HL-60/S4 treated with phorbol 12-myristate 13-acetate at 8.2 ng/mL for 4 days and 3 days (cell line): Measurements from ENCODE around the gene LASP1NB.

ENCODE experiments used
- in situ Hi-C: fragments of 300-500 bp; cut with MboI; formaldehyde crosslinking; loops from 2 replicates; pipeline ENCODE4 v1.15.0; 2022; ENCODE audit warnings: low sequenced_read_pairs

LASP1NB gene

GRCh38 chr17:38925263-38925995, at the start of gene LASP1NB:
TSS of gene LASP1NB (plus strand) at chr17:38925614.
- in situ Hi-C loops: no loop called here

GRCh38 chr17:38877130-38877851, 48.1 kb upstream of the LASP1NB start:
- in situ Hi-C loops: no loop called here

- in situ Hi-C loops: no loop called here
Observed at GRCh38 chr17:38879878-38880665, 45.3 kb upstream of the LASP1NB start.

GRCh38 chr17:38881600-38882191, 43.7 kb upstream of the LASP1NB start:
- in situ Hi-C loops: no loop called here

- in situ Hi-C loops: no loop called here
Observed at GRCh38 chr17:38882870-38883269, 42.5 kb upstream of the LASP1NB start.

- in situ Hi-C loops: no loop called here
Observed at GRCh38 chr17:38883592-38884526, 41.6 kb upstream of the LASP1NB start.

GRCh38 chr17:38885044-38885727, 40.2 kb upstream of the LASP1NB start:
- in situ Hi-C loops: no loop called here

- in situ Hi-C loops: no loop called here
Observed at GRCh38 chr17:38885728-38886642, 39.4 kb upstream of the LASP1NB start.

- in situ Hi-C loops: no loop called here
Observed at GRCh38 chr17:38886643-38887010, 38.8 kb upstream of the LASP1NB start.

GRCh38 chr17:38888842-38889241, 36.6 kb upstream of the LASP1NB start:
- in situ Hi-C loops: no loop called here

GRCh38 chr17:38889745-38890409, 35.5 kb upstream of the LASP1NB start:
- in situ Hi-C loops: no loop called here

- in situ Hi-C loops: no loop called here
Observed at GRCh38 chr17:38890410-38890746, 35.0 kb upstream of the LASP1NB start.

GRCh38 chr17:38891441-38891840, 34.0 kb upstream of the LASP1NB start:
- in situ Hi-C loops: no loop called here

GRCh38 chr17:38892083-38892482, 33.3 kb upstream of the LASP1NB start:
- in situ Hi-C loops: no loop called here

- in situ Hi-C loops: no loop called here
Observed at GRCh38 chr17:38892620-38893019, 32.8 kb upstream of the LASP1NB start.

- in situ Hi-C loops: no loop called here
Observed at GRCh38 chr17:38893113-38893512, 32.3 kb upstream of the LASP1NB start.

GRCh38 chr17:38893607-38894006, 31.8 kb upstream of the LASP1NB start:
- in situ Hi-C loops: no loop called here

- in situ Hi-C loops: no loop called here
Observed at GRCh38 chr17:38894276-38894675, 31.1 kb upstream of the LASP1NB start.
